ENCODE data around the gene CNTN3. TPM values are rescaled to one million over a fixed set of nuclear protein-coding genes. Genes with fewer than 3 reads are reported as not detected.

The CNTN3 gene
- 5.2 TPM for total RNA-seq
- long read RNA-seq, partial matches to known transcripts, result 1 of 3 reads
- long read RNA-seq, other reads (novel, unspliced or antisense), result 2 of 3 reads

- peak; percentile 88 for ATAC-seq
- intact Hi-C loops (cut with micrococcal nuclease), result no loop called here
- peak; percentile 54 for DNase-seq
Measured at GRCh38 chr3:74614107-74614967, at the start of gene CNTN3. Gene CNTN3 (minus strand): TSS chr3:74614659. CDS start chr3:74521112, 93,547 bp downstream.

GRCh38 chr3:74663178-74663577 lies 48.7 kb upstream of the CNTN3 start:
- ATAC-seq (no peak), DNase-seq (no peak)
- intact Hi-C loops (cut with micrococcal nuclease), result no loop called here

DNA sequence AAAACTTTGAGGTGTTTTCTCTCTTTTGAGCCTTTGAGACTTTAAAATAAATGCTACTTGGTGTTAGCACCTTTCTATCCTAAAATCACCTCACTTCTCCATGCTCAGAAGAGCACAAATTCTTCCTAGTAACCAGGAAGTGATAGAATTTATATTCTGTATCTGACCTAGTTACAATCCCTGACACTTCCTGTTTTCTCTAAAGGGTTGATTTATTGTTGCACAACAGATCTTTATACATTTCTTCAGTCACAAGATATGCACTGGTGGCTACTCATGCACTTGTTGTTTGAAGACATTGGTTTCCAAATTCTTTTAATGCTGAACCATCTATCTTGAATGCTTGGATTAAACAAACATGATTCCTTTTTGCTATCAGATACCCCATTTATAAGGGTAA lies 47.2 kb upstream of the CNTN3 start:
- ATAC-seq (no peak), DNase-seq (no peak)
- intact Hi-C loops (cut with micrococcal nuclease), result no loop called here

DNA sequence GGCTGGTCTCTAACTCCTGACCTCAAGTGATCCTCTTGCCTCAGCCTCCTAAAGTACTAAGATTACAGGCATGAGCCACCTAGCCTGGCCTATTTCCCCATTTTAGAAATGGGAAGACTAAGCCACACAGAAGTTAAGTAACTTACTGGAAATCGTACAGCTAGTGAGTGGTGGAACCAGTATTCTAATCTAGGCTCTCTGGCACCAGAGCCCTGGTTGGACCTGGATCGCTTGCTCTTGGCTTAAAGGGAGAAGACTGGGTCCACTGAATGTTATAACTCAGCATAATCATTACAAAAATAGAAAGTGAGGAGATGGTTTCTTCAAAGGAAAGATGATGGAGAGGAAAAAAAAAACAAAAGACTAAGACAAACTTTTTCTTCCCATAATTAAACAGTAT lies 37.4 kb upstream of the CNTN3 start:
- DNase-seq (peak; percentile 30), ATAC-seq (peak; percentile 82)
- intact Hi-C loops (cut with micrococcal nuclease), result no loop called here

GRCh38 chr3:74651292-74651691 lies 36.8 kb upstream of the CNTN3 start:
- intact Hi-C loops (cut with micrococcal nuclease), result no loop called here
- DNase-seq (no peak), ATAC-seq (peak; percentile 80)

DNA sequence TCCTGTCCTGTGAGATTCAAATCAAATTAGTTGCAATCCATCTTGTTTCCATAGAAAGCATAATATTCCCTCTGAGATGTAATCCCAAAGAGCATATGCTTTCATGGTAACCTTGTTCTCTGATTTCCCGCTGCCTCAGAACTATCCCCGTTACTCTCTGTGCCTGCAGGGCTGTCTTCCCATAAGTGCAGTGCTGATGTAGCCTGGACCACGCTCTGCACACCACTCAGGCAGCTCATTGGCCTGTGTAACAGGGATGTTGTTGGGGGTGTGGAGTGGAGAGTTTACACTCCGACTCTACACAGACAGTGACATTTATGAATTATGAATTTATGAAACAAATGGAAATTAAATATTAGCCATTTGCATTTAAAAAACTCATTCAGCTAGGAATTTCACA lies 33.6 kb upstream of the CNTN3 start:
- ATAC-seq (no peak), DNase-seq (no peak)

GRCh38 chr3:74646094-74646493 lies 31.6 kb upstream of the CNTN3 start:
- no peak for DNase-seq
- ATAC-seq, result no peak
- intact Hi-C loops (cut with micrococcal nuclease), result no loop called here

More for the DNA sequence above, 33.6 kb upstream of the CNTN3 start:
- intact Hi-C loops (cut with micrococcal nuclease), result no loop called here

GRCh38 chr3:74643636-74644035 lies 29.2 kb upstream of the CNTN3 start:
- DNase-seq, result peak; percentile 73
- intact Hi-C loops (cut with micrococcal nuclease), result no loop called here
- peak; percentile 100 for ATAC-seq

DNA sequence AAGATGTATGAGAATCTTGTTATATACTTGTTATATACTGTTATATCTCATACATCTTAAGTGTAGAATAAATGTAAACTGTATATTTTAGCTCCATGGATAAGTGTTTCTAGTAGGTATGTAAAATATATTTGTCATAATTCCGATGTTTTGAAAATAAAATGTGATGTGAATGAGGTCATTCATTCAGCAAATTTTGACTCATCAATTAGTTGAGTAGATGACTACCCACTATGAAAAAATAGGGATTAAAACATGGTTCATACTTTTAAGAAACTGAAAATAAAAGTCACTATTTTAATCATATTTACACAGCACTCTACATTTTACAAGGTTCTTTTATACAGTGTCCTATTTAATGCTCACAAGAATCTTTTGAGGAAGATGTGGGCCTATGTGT lies 28.4 kb upstream of the CNTN3 start:
- DNase-seq (no peak), ATAC-seq (peak; percentile 30)
- intact Hi-C loops (cut with micrococcal nuclease), result no loop called here

DNA sequence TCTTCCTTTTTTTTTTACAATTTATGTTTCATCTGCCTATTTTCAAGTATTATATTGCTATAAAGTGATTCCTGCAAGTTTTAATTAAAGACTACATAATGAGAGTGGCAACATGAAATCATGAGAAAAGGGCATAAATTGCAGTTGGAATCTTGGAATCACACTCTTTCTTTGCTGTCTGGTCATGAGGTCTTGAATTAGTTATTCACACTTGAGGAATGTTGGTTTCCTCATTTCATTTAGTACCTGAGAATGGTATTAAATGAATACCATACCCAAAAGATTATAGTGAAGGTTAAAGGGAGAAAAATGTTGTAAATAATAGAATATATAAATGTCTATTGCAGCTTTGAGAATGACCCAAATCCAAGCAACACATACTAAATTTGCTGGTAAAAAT lies 25.8 kb upstream of the CNTN3 start:
- DNase-seq, result no peak
- intact Hi-C loops (cut with micrococcal nuclease), result no loop called here
- no peak for ATAC-seq

DNA sequence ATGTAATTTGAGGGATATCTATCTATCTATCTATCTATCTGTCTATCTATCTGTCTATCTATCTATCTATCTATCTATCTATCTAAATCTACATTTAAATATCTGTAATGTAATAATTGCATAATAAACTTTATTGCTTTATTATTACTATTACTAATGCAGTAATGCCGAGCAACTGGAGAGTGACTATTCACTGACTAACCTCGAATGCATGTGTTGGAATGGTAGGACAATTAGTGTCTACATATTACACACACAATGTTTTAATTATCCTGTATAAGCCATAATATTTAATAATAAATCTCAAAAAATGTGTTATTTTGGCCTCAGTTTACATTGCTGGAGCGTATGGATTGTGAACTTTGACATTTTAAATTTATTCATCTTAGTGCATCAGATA lies 25.2 kb upstream of the CNTN3 start:
- ATAC-seq, result no peak
- intact Hi-C loops (cut with micrococcal nuclease), result no loop called here
- DNase-seq, result no peak

DNA sequence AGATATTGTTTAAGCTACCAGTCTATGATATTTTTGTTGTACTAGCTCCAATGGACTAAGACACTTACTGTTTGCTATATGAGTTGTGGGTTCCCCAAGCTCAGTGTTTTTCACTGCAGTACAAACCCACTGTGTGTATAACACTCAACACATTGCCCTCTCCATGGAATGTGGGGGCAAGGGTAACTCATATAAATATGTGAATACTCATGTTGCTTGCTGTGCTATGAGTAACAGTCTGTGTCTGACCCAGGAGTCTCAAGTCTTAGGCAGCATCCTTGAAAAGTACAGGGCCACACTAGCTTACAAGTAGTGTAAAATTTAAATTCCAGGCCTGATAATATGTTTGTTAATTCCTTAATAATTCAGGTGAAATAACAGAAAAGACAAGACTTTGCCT lies 22.5 kb upstream of the CNTN3 start:
- intact Hi-C loops (cut with micrococcal nuclease), result no loop called here

GRCh38 chr3:74633021-74633420 lies 18.6 kb upstream of the CNTN3 start:
- intact Hi-C loops (cut with micrococcal nuclease), result no loop called here
- DNase-seq (no peak), ATAC-seq (no peak)

More for the DNA sequence above, 22.5 kb upstream of the CNTN3 start:
- DNase-seq, result no peak
- ATAC-seq, result no peak

- intact Hi-C loops (cut with micrococcal nuclease), result no loop called here
- DNase-seq, result no peak
- ATAC-seq, result no peak
Measured at GRCh38 chr3:74631351-74632140, 17.1 kb upstream of the CNTN3 start.

DNA sequence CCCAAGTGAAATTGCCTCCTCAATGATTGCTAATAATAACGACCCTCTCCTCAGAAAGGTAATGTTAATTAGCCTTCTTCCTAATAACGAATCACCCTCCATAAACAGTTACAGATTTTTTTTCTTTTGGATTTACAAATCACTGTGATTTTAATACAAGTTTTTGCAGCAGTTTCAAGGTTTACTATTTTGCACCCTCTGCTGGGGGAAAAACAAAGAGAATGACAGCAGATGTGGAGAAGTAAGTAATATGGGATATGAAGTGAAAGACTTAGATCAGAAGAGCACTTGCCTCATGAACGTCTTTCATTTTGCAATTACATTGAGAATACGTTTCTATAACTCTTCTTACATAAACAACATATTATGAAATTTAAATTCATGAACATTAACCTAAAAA lies 16.1 kb upstream of the CNTN3 start:
- DNase-seq, result no peak
- ATAC-seq, result no peak
- intact Hi-C loops (cut with micrococcal nuclease), result no loop called here

- no peak for ATAC-seq
- intact Hi-C loops (cut with micrococcal nuclease), result no loop called here
- no peak for DNase-seq
Measured at GRCh38 chr3:74626011-74626410, 11.6 kb upstream of the CNTN3 start.

DNA sequence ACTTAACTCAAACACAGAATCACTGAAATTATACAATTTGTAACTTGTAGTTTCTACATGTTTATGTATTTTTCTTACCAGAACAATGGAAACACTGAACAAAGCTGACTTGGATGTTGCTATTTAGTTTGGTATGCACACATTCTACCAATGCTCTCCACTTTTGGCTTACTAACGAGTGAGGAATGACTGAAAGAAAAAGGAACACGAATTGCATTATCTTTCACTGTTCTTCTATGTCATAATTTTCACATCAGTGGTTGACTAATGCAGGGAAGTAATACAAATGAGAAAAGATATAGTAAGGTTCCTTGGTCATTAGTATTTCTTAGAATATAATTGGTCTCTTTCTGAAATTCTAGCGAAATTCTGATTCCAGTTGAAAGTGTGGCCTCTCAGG lies 9.8 kb upstream of the CNTN3 start:
- intact Hi-C loops (cut with micrococcal nuclease), result no loop called here
- no peak for ATAC-seq
- no peak for DNase-seq

- ATAC-seq, result no peak
- DNase-seq, result no peak
- intact Hi-C loops (cut with micrococcal nuclease), result no loop called here
Measured at GRCh38 chr3:74623261-74623836, 8.9 kb upstream of the CNTN3 start.

DNA sequence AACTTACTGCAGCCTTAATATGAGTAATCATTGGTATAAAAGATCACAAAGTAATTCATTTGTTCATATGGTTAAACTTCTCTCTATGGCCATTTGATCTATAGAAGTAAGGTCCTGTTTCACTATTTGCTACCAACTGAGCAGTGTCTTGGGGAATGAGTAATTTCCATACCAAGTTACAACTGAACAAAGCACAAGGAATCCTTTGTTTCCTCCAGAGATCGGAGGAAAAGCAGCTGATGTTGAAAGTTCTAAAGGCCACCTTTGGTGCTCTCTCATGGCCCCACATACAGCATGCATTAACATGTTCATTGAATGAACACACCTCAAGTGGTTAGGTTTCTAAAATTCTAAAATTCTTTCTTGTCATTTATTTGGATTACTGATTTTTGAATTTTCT lies 7.1 kb upstream of the CNTN3 start:
- DNase-seq (no peak), ATAC-seq (no peak)
- intact Hi-C loops (cut with micrococcal nuclease), result no loop called here

DNA sequence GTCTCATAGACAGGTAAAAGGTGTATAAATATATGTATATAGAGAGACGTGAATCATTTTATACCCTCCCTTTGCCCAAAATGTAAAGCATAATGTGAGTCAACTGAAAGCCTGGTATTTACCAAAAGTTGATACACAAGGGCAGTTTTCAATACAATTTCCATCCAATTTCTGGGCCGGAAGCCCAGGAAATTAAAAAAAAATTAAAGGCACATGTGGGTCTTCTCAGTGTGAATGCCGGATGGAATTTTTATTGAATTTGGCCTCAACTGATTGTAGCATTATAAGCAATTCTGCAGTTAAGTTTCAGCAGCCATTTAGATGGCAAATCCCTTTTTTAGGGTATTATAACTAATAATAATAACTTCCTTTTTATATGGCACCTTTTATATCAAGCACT lies 3.3 kb upstream of the CNTN3 start:
- intact Hi-C loops (cut with micrococcal nuclease), result no loop called here
- no peak for ATAC-seq
- DNase-seq, result no peak
